NCI-H2227 (cell line): ENCODE data around the gene ZNF385A.

Experiments used
- DNase-seq: peaks from one replicate; lab custom pipeline; 2025; ENCODE audit not compliant: unreplicated experiment; lab: John Stamatoyannopoulos, UW

The ZNF385A gene

DNA sequence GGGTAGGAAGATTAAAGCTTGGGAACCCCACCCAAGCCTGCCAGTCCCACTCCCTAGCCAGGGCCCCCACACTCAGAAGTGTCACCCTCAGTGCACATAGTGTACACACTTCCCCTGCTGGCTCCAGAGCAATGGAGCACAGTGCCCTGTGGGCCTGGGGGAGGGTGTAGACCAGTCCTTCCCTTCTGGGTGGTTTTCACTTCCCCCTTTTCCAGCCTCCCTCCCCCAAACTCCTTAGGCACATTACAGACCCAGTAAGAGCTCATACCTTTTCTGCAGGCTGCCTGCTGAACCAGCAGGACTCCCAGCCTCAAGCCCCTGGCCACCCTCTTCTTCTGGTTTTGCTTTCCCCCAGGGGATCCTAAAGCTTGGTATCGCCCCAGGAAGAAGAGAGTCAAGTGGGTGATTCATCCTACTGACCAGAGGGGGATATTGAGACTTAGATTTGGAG lies at the start of gene ZNF385A:
ZNF385A (minus strand) TSS at position 143 of the 451 bp plus-strand sequence. CDS start 219 bp downstream, outside the sequence.
- DNase-seq = no peak

- no peak for DNase-seq
These were observed 48.3 kb upstream of the ZNF385A start for GRCh38 chr12:54432815-54433164.

- DNase-seq = peak; percentile 60
These were observed 47.6 kb upstream of the ZNF385A start for GRCh38 chr12:54431911-54432814.

- DNase-seq = no peak
These were observed 46.0 kb upstream of the ZNF385A start for GRCh38 chr12:54430471-54431069.

DNA sequence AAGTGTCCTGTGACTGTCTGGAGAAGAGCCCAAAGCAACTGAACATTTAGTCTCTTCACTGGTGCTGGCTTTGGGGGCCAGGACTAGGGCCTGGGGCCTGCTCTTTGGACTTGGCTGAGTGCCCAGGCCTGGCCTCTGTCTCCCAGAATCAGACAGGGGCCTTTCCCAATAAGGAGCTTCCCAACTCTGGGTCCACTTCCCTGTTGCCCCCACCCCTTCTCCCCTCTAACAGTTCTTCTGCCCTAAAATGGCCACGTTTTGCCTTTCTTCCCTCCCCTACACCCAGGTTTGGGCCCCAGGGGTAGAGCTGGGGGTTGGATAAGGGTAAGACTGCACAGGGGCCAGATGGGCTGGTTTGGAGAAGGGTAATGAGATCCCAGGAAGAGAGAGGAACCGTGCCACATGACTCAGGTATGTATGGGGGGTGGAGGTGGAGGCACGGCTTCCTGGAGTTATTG lies 44.5 kb upstream of the ZNF385A start:
- DNase-seq = no peak

DNA sequence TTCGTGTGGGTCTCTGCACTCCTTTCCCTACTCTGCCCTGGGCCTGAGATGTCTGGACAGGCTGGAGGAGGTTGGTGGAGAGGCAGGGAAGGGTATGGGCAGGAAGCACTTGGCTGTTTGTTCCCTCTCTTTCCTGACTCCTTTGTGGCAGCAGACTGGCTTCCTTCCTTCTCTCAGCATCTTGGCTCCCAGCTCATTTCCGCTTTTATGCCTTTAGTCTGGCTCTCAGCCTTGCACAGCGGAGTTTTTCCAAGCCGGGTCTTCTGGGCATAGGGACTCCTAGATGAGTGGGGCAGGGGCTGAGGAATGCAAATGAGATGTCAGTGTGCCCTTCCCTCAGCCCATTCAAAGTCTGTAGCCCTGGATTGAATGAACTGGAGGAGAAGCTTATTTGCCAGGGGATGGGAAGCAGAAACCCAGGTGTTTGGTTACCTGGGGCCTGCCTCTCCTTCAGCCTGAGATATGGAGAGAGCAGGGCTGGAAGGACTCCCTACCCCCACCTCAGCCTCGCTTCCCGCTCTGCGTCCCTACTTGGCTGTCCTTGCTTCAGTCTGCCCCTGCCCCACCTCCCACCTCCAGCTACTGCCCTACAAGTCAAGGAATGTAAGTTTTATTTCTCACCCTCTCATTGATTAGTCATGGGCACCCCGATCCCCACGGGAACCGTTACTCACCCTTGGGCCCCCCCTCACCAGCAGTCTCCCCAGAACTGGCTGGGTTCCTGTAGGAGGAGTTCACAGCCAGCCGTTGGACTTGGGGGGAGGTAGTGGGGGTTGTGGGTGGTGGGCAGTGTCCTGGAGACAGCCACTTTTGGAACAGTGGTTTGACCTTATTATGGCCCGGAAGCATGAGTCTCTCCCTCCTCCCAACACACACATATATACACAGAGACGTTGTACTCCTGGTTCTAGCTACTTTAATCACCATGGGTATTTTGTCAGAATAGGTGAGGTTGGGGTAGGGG lies 43.8 kb upstream of the ZNF385A start:
- no peak for DNase-seq

DNA sequence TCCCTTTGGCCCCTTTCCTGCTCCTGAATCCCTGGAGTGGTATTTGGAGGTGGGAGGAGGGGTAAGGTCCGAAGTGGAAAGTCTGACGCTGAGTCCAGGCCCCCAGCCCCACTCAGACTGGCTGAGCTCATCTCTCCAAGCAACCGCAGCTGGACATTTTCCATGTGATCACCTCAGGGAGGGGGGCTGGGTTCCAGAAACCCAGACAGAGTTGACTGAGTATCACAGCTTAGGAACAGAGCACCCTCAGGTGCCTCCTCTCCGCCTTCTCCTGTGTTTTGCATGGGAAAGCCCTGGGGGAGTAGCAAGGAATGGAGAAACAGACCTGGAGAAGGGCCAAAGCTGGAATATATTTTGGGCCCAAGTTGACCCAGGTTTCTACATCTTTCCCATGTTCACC lies 42.6 kb upstream of the ZNF385A start:
- no peak for DNase-seq

DNA sequence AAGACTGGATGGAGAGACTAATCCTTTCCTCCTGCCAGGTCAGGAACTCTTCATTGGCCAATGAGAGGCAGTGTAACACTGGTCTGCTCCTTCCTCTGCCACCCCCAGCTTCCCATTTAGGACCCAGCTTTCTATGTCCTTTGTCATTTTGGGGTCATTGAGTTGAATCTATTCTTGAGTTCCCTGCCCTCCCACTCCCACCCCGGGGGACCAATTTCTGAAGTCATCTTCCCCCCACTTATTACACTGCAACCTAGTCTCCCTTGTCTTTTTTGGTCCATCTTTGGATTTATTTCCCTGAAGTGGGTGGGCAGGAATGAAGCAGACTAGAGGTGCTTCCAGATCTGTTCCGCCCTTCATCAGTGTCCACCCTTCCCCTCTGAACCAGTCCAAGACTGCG lies 42.2 kb upstream of the ZNF385A start:
- no peak for DNase-seq

DNA sequence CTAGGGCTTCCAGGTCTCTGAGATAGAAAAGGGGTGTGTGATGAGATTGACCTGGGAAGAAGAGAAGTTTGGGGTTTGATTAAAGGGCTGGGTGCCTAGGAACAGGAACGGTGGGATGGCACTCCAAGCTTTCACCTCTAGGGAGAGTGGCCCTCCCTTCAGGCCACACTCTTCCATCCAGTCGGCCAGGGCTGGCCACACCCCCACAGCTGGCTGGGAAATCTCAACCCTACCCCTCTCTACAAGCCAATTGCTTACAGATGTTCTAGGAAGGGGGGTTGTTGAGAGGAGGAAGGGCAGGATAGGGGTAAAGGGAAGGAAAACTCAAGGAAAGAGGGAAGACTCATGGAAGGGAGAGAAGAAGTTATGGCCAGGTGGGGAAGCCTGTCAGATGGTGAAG lies 41.2 kb upstream of the ZNF385A start:
- DNase-seq = no peak

DNA sequence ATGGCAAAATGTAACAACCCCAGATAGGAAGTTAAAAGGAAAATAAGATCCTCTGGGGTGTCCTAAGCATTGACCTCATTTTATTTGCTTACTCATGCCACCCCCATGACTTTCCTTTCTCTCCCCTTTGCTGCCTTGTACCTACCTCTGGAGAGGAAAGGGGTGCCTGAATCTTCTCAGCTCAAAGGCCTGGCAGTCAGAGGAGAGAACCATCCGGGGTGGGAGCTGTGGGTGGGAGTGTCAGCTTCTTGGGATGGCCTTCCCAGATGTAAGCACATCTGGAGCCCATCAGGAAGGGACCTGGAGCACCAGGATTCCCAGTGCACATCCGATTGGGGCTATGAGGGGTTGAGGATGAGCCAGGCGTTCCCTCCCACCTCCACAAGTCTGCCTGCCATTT lies 39.7 kb upstream of the ZNF385A start:
- DNase-seq = no peak

DNA sequence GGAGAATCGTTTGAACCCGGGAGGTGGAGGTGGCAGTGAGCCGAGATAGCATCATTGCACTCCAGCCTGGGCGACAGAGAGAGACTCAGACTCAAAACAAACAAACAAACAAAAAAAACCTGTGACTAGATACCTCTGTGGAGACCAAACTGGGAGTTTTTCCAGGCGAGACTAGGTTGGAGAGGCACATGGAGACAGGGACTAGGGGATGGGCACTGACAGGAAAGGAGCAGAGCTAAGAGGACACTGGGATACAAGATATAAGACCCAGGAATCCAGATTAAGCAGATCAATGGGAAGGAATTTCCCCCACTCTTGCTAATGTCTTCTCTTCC lies 39.2 kb upstream of the ZNF385A start:
- no peak for DNase-seq

GRCh38 chr12:54421879-54422250 lies 37.3 kb upstream of the ZNF385A start:
- DNase-seq = no peak

- DNase-seq = no peak
These were observed 36.8 kb upstream of the ZNF385A start for GRCh38 chr12:54421175-54421878.

DNA sequence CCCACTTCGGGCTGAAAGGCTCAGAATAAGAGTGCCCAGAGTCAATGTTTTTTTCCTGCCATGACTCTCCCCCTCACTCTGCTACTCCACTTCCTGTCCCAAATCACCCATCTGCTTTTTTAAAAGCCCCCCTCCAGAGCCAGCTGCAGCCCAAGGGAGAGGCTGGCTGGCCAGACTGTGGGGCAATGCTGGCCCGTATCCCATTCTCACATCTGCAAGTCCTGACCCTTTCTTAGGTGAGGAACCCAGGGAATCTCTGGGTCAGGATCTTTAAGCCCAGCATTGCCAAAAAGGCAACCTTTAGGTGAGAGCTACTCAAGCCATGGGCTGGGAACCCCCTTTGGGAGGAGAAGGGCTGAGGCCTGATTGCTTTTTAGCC lies 36.2 kb upstream of the ZNF385A start:
- no peak for DNase-seq

DNA sequence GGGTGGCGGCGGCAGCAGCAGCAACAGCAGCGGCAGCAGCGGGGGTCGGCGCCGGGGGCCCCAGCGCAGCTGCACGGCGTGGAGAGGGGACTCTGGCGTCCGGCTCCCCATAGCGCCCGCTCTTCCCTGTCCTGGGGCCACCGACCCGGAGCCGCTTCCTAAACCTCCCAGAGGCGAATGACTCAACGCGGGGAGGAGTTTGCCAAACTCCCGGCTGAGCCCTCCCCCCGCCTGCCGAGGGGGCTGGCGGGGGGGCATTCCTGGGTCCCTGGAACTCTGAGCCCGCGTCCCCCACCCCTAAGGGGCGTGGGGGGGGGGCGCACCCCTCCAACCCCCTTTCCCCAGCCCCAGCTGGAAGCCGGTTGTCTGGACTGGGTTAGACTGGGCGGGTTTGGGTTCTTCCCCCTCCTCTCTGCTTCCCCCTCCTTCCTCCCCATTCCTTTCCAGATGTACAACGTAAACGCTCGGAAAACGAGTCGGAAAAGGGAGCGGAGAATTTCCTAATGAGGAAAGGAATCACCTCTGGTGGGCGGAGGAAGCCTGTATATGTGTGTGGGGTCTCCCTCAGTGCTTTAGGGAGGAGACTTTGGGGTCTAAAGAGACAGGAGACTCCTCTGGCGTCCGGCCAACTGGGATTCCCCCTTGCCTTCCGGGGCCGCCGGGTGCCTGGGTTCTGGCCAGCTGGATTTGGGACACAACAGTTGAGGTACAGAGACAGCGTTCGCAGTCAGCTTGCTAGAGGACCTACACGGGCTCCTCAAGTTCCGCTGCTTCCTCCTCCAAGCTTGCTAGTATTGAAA lies 34.8 kb upstream of the ZNF385A start, which contains the start of gene ITGA5:
ITGA5 (minus strand) TSS at position 179 of the 800 bp plus-strand sequence; CDS start at position 111, 68 bp downstream.
- DNase-seq = no peak

DNA sequence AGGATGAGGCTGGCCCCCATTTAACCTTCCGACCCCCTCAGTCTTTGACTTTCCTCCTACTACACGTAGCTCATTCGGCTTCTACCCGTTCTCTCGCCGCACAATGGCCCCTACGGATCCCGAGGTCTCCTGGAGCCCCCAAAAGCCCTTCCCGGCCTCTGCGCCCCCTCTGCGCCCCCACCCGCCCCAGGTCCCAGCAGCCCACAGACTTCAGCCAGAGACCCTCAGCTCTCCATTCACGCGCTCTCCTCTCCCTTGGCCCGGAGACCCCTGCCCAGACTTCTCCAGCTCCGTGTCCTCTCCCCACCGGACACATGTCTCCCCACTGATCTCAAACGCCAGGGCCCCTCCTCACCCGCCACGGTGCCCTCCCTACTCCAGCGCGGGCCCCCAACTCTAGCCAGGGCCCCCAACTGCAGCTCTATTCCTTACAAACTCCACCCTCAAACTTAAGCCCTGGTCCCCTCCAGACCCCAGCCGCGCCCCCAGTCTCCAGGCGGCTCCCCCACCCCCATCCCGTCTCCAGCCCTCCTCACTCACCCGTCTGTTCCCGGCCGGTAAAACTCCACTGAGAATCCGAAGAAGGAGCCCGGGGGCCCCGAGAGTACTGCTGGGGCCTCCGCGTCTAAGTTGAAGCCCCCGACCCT lies 34.0 kb upstream of the ZNF385A start:
- no peak for DNase-seq

- DNase-seq = no peak
These were observed 33.3 kb upstream of the ZNF385A start for GRCh38 chr12:54417712-54418440.

GRCh38 chr12:54416687-54417603 lies 32.4 kb upstream of the ZNF385A start:
- DNase-seq = no peak
